Chondrocyte (in vitro differentiated cells): ENCODE measurements around the gene PCDHGB1. TPM values are rescaled to one million over a fixed set of nuclear protein-coding genes. Genes with fewer than 3 reads are reported as not detected.

Experiments
- DNase-seq: peaks from one replicate; pipeline ENCODE4 v3.0.0; 2021; ENCODE audit warnings: mixed read lengths, low spot score
- H3K27ac Mint-ChIP-seq: one replicate; pipeline ENCODE4 v1.8.0; 2021; ENCODE audit warnings: mild to moderate bottlenecking, moderate library complexity, mixed read lengths; ENCODE audit not compliant: unreplicated experiment
- H3K27me3 Mint-ChIP-seq: 2 replicates; pipeline ENCODE4 v1.8.0; 2021; ENCODE audit warnings: low read depth, mixed read lengths
- H3K36me3 Mint-ChIP-seq: 2 replicates; pipeline ENCODE4 v1.8.0; 2021; ENCODE audit warnings: low read depth, mixed read lengths
- H3K4me1 Mint-ChIP-seq: 2 replicates; pipeline ENCODE4 v1.8.0; 2021; ENCODE audit warnings: low read depth, mild to moderate bottlenecking, mixed read lengths
- H3K4me3 Mint-ChIP-seq: one replicate; pipeline ENCODE4 v1.8.0; 2021; ENCODE audit warnings: mild to moderate bottlenecking, moderate library complexity, mixed read lengths; ENCODE audit not compliant: unreplicated experiment
- H3K9me3 Mint-ChIP-seq: 2 replicates; pipeline ENCODE4 v1.8.0; 2021; ENCODE audit warnings: low read depth, mixed read lengths
- CTCF ChIP-seq: fragments of 200-600 bp; sonication (generic); IDR thresholded peaks from 2 replicates; pipeline ENCODE4 v1.5.0; 2021; ENCODE audit warnings: antibody characterized with exemption, mild to moderate bottlenecking, moderate library complexity
- total RNA-seq: library from RNA; stranded (reverse); gene quantifications from 3 replicates; pipeline ENCODE4 v1.2.1, GENCODE V29; 2021

PCDHGB1 gene
- total RNA-seq, 1 donor from 2014 or later: 2.7 TPM

- peaks cover 54% of the 10 kb centered on the region for H3K9me3 Mint-ChIP-seq
- H3K36me3 Mint-ChIP-seq: peaks cover 12% of the 10 kb centered on the region
- H3K4me3 Mint-ChIP-seq: no peak within 1 kb of the TSS
- peak; percentile 49 for TF ChIP-seq CTCF
- no peaks in the 10 kb centered on the region for H3K27me3 Mint-ChIP-seq
- H3K27ac Mint-ChIP-seq: no peak within 1 kb of the TSS
- DNase-seq: no peak
- no peaks in the 10 kb centered on the region for H3K4me1 Mint-ChIP-seq
Measured at GRCh38 chr5:141354900-141355469, 5.1 kb downstream of the PCDHGB1 start, which contains the start of gene PCDHGA4. Gene PCDHGA4, plus strand, starts transcription at chr5:141355021. Its CDS starts 87 bp downstream, at chr5:141355108.

GRCh38 chr5:141355641-141356040 lies 5.7 kb downstream of the PCDHGB1 start:
- Mint-ChIP-seq H3K9me3 (peaks cover 57% of the 10 kb centered on the region), H3K4me3 (no peak overlapping the region), H3K4me1 (no peaks in the 10 kb centered on the region), H3K36me3 (peaks cover 12% of the 10 kb centered on the region), H3K27ac (no peak overlapping the region), H3K27me3 (no peaks in the 10 kb centered on the region)
- no peak for DNase-seq
- TF ChIP-seq CTCF: no peak

- DNase-seq: no peak
- TF ChIP-seq CTCF: no peak
- peaks cover 59% of the 10 kb centered on the region for H3K9me3 Mint-ChIP-seq
- H3K4me1 Mint-ChIP-seq: no peaks in the 10 kb centered on the region
- H3K4me3 Mint-ChIP-seq: no peak overlapping the region
- peaks cover 14% of the 10 kb centered on the region for H3K36me3 Mint-ChIP-seq
- H3K27me3 Mint-ChIP-seq: no peaks in the 10 kb centered on the region
- no peak overlapping the region for H3K27ac Mint-ChIP-seq
Measured at GRCh38 chr5:141356133-141356532, 6.2 kb downstream of the PCDHGB1 start.

GRCh38 chr5:141356950-141357349 lies 7.1 kb downstream of the PCDHGB1 start:
- H3K36me3 Mint-ChIP-seq: peaks cover 14% of the 10 kb centered on the region
- TF ChIP-seq CTCF: no peak
- H3K4me1 Mint-ChIP-seq: no peaks in the 10 kb centered on the region
- no peak for DNase-seq
- no peak overlapping the region for H3K4me3 Mint-ChIP-seq
- H3K27me3 Mint-ChIP-seq: no peaks in the 10 kb centered on the region
- no peak overlapping the region for H3K27ac Mint-ChIP-seq
- H3K9me3 Mint-ChIP-seq: peaks cover 62% of the 10 kb centered on the region

- Mint-ChIP-seq H3K27ac (no peak within 1 kb of the TSS), H3K9me3 (peaks cover 70% of the 10 kb centered on the region), H3K36me3 (peaks cover 17% of the 10 kb centered on the region), H3K4me1 (no peaks in the 10 kb centered on the region), H3K27me3 (no peaks in the 10 kb centered on the region), H3K4me3 (no peak within 1 kb of the TSS)
- peak; percentile 25 for TF ChIP-seq CTCF
- no peak for DNase-seq
Measured at GRCh38 chr5:141359790-141360426, 10.0 kb downstream of the PCDHGB1 start, which contains the start of gene PCDHGB2. Gene PCDHGB2, plus strand, starts transcription at chr5:141359994. Its CDS starts 142 bp downstream, at chr5:141360136.
